ENCODE results near the gene MAD1L1. TPM values are rescaled to one million over a fixed set of nuclear protein-coding genes. Genes with fewer than 3 reads are reported as not detected.

The MAD1L1 gene
- total RNA-seq, 4 donors from 2014 or later: 21.0 to 49.7 (median 29.8) TPM

- TF ChIP-seq, protein P1, sequence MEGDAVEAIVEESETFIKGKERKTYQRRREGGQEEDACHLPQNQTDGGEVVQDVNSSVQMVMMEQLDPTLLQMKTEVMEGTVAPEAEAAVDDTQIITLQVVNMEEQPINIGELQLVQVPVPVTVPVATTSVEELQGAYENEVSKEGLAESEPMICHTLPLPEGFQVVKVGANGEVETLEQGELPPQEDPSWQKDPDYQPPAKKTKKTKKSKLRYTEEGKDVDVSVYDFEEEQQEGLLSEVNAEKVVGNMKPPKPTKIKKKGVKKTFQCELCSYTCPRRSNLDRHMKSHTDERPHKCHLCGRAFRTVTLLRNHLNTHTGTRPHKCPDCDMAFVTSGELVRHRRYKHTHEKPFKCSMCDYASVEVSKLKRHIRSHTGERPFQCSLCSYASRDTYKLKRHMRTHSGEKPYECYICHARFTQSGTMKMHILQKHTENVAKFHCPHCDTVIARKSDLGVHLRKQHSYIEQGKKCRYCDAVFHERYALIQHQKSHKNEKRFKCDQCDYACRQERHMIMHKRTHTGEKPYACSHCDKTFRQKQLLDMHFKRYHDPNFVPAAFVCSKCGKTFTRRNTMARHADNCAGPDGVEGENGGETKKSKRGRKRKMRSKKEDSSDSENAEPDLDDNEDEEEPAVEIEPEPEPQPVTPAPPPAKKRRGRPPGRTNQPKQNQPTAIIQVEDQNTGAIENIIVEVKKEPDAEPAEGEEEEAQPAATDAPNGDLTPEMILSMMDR (IDR thresholded peaks at IDR 0.05; ENCODE audit: low read depth): no peak
Observed at GRCh38 chr7:1853431-1853985, 379.2 kb downstream of the MAD1L1 start.

- TF ChIP-seq, protein P1 (IDR thresholded peaks at IDR 0.05; ENCODE audit: low read depth): no peak
Observed at GRCh38 chr7:1852517-1853430, 380.0 kb downstream of the MAD1L1 start.

GRCh38 chr7:1851721-1852516 is 380.8 kb downstream of the MAD1L1 start:
- TF ChIP-seq, protein P1 (IDR thresholded peaks at IDR 0.05; ENCODE audit: low read depth): no peak

- TF ChIP-seq, protein P1 (IDR thresholded peaks at IDR 0.05; ENCODE audit: low read depth): no peak
Observed at GRCh38 chr7:1850976-1851571, 381.7 kb downstream of the MAD1L1 start.

DNA sequence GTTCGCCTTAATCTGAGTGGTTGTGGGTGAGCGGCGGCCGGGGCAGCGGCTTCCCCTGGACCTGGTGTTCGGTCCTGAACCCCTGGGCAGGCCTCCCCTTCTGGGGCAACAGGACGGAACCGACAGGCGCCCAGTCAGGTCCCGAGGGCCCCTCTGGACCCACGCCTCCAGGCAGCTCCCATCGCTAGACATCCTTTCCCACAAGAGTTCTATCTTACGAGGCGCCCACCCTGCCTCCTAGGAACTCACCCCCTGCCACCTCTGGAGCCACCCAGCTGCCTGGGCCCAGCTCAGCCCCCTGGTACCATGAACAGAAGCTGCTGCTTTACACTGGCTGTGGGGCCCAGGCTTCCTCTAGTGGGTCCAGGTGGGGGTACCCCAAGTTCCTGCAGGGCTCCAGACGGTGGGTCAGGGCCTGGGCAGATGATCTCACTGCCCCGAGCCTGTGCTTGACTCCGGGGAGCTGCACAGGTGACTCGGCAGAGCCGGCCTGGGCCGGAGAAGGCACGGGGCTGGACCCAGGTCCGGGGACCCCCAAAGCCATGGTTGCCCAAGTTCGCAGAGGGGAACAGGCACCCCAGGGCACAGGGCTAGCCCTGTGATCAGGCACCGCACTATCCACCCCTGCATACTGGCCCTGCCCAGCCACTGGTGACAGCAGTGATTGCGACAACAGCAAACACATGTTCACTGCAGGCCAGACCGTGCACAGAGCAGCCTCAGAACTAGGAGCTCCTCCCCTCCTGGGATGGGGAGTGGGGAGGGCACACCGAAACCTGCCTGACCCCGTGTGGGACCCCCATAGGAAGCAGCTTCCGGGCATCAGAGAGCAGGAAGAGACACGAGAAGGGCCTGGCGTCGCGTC is 382.4 kb downstream of the MAD1L1 start:
- TF ChIP-seq, protein P1 (IDR thresholded peaks at IDR 0.05; ENCODE audit: low read depth): no peak

GRCh38 chr7:1849351-1850041 is 383.2 kb downstream of the MAD1L1 start:
- TF ChIP-seq, protein P1 (IDR thresholded peaks at IDR 0.05; ENCODE audit: low read depth): no peak
